ENCODE measurements around the gene RFC5. TPM values are rescaled to one million over a fixed set of nuclear protein-coding genes. Genes with fewer than 3 reads are reported as not detected.
"Not testable (repeated sequence)": the region's sequence is repeated elsewhere in the genome, so short reads cannot be mapped to it uniquely, and the experiment has no call there.

RFC5 gene
- total RNA-seq, 1 donor from 2014 or later: 53.6 TPM

DNA sequence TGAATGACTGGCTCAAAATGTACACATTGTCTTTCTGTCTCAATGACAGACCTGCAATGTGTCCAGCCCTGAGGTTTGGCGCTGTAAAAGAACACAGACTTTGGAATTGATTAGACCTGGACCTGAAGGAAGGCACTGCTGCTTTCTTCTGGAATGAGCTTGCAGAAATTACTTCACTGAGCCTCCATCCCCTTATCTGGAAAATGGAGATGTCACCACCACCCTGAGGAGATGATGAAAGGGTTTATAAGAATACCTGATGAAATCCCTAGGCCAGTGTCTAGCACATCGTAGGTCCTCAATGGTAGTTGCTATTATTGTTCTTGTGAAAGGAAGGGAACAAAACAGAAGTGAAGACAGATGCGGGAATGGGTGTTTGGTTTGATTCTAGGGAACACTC is 54.1 kb downstream of the RFC5 start:
- intact Hi-C loops (cut with micrococcal nuclease): no loop called here

DNA sequence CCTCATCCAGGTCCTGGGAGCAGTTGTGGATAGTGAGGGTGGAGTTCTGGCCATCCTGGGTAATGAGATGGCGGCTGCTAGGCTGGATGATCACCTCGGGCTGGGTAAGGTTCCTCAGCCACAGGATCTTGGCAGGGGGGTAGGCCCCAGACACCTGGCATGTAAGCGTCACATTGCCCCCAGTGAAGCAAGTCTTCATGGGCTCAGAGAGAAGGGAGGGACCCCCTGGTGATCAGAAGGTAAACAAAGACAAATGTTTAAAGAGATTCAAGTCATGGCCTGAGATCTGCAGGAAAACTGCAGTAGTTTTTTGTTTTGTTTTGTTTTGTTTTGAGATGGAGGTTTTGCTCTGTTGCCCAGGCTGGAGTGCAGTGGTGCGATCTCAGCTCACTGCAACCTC is 57.3 kb downstream of the RFC5 start:
- intact Hi-C loops (cut with micrococcal nuclease): no loop called here

DNA sequence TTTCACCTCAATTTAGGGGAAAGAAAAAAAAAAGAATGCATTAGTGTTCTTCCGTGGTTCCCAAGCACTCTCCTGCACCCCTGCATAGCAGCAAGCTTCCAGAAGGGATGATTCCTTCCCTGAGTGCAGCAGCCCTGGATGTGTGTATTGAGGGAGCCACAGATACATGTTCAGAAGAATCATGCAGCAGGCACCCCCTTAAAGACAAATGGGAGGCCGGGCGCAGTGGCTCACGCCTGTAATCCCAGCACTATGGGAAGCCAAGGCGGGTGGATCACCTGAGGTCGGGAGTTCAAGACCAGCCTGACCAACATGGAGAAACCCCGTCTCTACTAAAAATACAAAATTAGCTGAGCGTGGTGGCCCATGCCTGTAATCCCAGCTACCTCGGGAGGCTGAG is 65.0 kb downstream of the RFC5 start:
- intact Hi-C loops (cut with micrococcal nuclease): not testable (repeated sequence)

Other genes starting within 250 kb of the RFC5 start
- 0.02 and 0.05 TPM in 2 replicates for gene KSR2, start 47.7 kb upstream of the RFC5 start, total RNA-seq
- gene WSB2, start 44.5 kb downstream of the RFC5 start, total RNA-seq: 52.3 and 53.6 TPM in 2 replicates
- 5.7 and 9.8 TPM in 2 replicates for gene VSIG10, start 87.3 kb downstream of the RFC5 start, total RNA-seq
- gene PEBP1, start 119.4 kb downstream of the RFC5 start, total RNA-seq: 113 and 119 TPM in 2 replicates

Measured in T-helper 2 cell treated with Interferon-gamma antibody and Interleukin-4, amounts not matched to agents 100 ng/mL and 5 ng/mL, for 36 hours (primary cell).